HG03139 (cell line): Measurements from ENCODE around the gene SLC5A2.
"Not testable (repeated sequence)": the region's sequence is repeated elsewhere in the genome, so short reads cannot be mapped to it uniquely, and the experiment has no call there.

ENCODE experiments used
- ATAC-seq: cut with Tn5 transposase; IDR thresholded peaks from one replicate; pipeline ENCODE4 v1.9.1; 2021; ENCODE audit not compliant: unreplicated experiment

SLC5A2 gene

GRCh38 chr16:31523768-31524167 is 40.8 kb downstream of the SLC5A2 start:
- not testable (repeated sequence) for ATAC-seq

GRCh38 chr16:31525113-31525512 is 42.2 kb downstream of the SLC5A2 start:
- no peak for ATAC-seq

GRCh38 chr16:31527734-31528274 is 44.9 kb downstream of the SLC5A2 start, which contains the start of gene AHSP:
TSS of gene AHSP (plus strand) at chr16:31527900. CDS start at chr16:31528140, 240 bp downstream.
- ATAC-seq = no peak

- ATAC-seq = no peak
These were observed 45.7 kb downstream of the SLC5A2 start for GRCh38 chr16:31528523-31529107.

- no peak for ATAC-seq
These were observed 46.4 kb downstream of the SLC5A2 start for GRCh38 chr16:31529108-31529936.

- ATAC-seq = no peak
These were observed 47.0 kb downstream of the SLC5A2 start for GRCh38 chr16:31529937-31530312.

- ATAC-seq = no peak
These were observed 47.5 kb downstream of the SLC5A2 start for GRCh38 chr16:31530405-31530804.

- no peak for ATAC-seq
These were observed 48.2 kb downstream of the SLC5A2 start for GRCh38 chr16:31531096-31531495.

- ATAC-seq = no peak
These were observed 49.2 kb downstream of the SLC5A2 start for GRCh38 chr16:31532120-31532519.

- ATAC-seq = no peak
These were observed 50.0 kb downstream of the SLC5A2 start for GRCh38 chr16:31532896-31533295.

GRCh38 chr16:31535737-31536136 is 52.8 kb downstream of the SLC5A2 start:
- ATAC-seq = no peak

- no peak for ATAC-seq
These were observed 54.0 kb downstream of the SLC5A2 start for GRCh38 chr16:31536804-31537361.

GRCh38 chr16:31537362-31538242 is 54.7 kb downstream of the SLC5A2 start:
- no peak for ATAC-seq

- ATAC-seq = not testable (repeated sequence)
These were observed 55.3 kb downstream of the SLC5A2 start for GRCh38 chr16:31538243-31538598.

GRCh38 chr16:31539762-31540161 is 56.8 kb downstream of the SLC5A2 start:
- not testable (repeated sequence) for ATAC-seq
